Measurements from ENCODE around the gene DUOXA1. TPM values are rescaled to one million over a fixed set of nuclear protein-coding genes. Genes with fewer than 3 reads are reported as not detected.

DUOXA1 gene
- total and polyA plus RNA-seq, 2 donors (not counting 1 experiment from before 2014, with no cell fraction given): not detected

DNA sequence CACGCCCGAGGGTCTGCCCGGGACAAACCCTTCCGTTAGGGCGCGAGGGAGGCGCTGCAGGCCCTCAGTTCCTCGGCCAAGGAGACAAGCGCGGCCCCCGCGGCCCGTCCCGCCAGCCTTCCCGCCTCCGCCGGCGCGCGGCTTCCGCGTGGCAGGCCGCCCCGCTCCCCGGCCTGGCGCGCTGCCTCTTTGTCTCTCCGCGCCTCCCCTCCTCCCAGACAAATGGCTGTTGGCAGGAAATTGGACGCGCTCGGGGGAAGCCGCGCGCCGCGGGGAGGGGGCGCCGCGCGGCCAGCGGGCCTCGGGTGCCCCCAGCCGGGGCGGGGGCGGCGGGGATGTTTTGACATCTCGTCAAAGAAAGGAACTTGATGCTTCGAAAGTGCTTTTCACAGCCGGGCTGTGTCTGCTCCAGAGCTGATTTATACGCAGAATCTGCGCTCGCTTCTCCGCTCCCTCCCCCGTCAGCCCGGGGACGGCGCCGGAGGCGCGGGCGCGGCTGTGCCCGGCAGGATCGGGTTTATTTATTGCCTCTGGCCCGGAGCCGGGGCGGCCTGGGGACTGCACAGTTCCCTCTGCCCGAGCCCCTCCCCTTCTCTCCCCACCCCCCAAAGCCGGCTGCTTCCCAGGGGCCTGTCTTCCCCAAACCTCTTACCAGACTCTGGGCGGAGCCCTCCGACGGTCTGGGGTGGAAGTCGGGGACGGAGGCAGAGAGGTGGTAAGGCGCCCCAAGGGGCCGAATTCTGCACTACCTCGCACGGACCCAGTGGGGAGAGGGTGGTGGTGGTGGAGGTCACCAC lies 37.4 kb upstream of the DUOXA1 start:
- Histone ChIP-seq H3K4me3 (replicated peaks in 1 of 4; ENCODE audit: control extremely low read depth in 1 of 4, insufficient read depth in 1 of 4, low read depth in 3 of 4, low read length in 4 of 4) (peak overlapping the region; percentile 50 to 69 (median 58)), H3K27me3 (ENCODE audit: control insufficient read depth, insufficient read depth, low read length) (no peaks in the 10 kb centered on the region), H3K4me2 (ENCODE audit: extremely low read depth, insufficient read depth, low read length) (peak overlapping the region; percentile 71), H3K4me1 (ENCODE audit: control insufficient read depth, extremely low read depth, insufficient read depth, low read length) (peaks cover 10% of the 10 kb centered on the region), H3K9me3 (ENCODE audit: control insufficient read depth, insufficient read depth, low read depth, low read length) (no peaks in the 10 kb centered on the region), H3K36me3 (ENCODE audit: control insufficient read depth, insufficient read depth, low read length) (no peaks in the 10 kb centered on the region), H2AFZ (ENCODE audit: low read length) (peak overlapping the region; percentile 17), H4K20me1 (ENCODE audit: control insufficient read depth, extremely low read depth, insufficient read depth, low read length) (no peaks in the 10 kb centered on the region), H3K27ac (ENCODE audit: insufficient read depth, low read length) (peak overlapping the region; percentile 54), H3K79me2 (ENCODE audit: control insufficient read depth, insufficient read depth, low read length) (no peaks in the 10 kb centered on the region), H3K9ac (ENCODE audit: insufficient read depth, low read length) (peak overlapping the region; percentile 75)
- DNase-seq (ENCODE audit: low read depth in 2 of 2): peak; percentile 83 to 86
- TF ChIP-seq, protein P1, sequence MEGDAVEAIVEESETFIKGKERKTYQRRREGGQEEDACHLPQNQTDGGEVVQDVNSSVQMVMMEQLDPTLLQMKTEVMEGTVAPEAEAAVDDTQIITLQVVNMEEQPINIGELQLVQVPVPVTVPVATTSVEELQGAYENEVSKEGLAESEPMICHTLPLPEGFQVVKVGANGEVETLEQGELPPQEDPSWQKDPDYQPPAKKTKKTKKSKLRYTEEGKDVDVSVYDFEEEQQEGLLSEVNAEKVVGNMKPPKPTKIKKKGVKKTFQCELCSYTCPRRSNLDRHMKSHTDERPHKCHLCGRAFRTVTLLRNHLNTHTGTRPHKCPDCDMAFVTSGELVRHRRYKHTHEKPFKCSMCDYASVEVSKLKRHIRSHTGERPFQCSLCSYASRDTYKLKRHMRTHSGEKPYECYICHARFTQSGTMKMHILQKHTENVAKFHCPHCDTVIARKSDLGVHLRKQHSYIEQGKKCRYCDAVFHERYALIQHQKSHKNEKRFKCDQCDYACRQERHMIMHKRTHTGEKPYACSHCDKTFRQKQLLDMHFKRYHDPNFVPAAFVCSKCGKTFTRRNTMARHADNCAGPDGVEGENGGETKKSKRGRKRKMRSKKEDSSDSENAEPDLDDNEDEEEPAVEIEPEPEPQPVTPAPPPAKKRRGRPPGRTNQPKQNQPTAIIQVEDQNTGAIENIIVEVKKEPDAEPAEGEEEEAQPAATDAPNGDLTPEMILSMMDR (conservative IDR thresholded peaks at IDR 0.05 in 1 of 2, IDR thresholded peaks at IDR 0.05 in 1 of 2; ENCODE audit: low read depth in 1 of 2, low read length in 2 of 2): peak; percentile 66 to 70
- TF ChIP-seq EZH2 (IDR thresholded peaks at IDR 0.05; ENCODE audit: low read length, missing control alignments): no peak

GRCh38 chr15:45165536-45165935 lies 35.9 kb upstream of the DUOXA1 start:
- no peaks in the 10 kb centered on the region for H3K27me3 ChIP-seq (ENCODE audit: control insufficient read depth, insufficient read depth, low read length)
- no peak overlapping the region for H2AFZ ChIP-seq (ENCODE audit: low read length)
- no peaks in the 10 kb centered on the region for H3K9me3 ChIP-seq (ENCODE audit: control insufficient read depth, insufficient read depth, low read depth, low read length)
- no peaks in the 10 kb centered on the region for H4K20me1 ChIP-seq (ENCODE audit: control insufficient read depth, extremely low read depth, insufficient read depth, low read length)
- H3K9ac ChIP-seq (ENCODE audit: insufficient read depth, low read length): no peak overlapping the region
- no peak for TF ChIP-seq EZH2 (IDR thresholded peaks at IDR 0.05; ENCODE audit: low read length, missing control alignments)
- TF ChIP-seq, protein P1 (conservative IDR thresholded peaks at IDR 0.05 in 1 of 2, IDR thresholded peaks at IDR 0.05 in 1 of 2; ENCODE audit: low read depth in 1 of 2, low read length in 2 of 2): no peak
- DNase-seq (ENCODE audit: low read depth in 2 of 2): no peak
- H3K4me3 ChIP-seq (replicated peaks in 1 of 4; ENCODE audit: control extremely low read depth in 1 of 4, insufficient read depth in 1 of 4, low read depth in 3 of 4, low read length in 4 of 4): no peak overlapping the region
- peaks cover 10% of the 10 kb centered on the region for H3K4me1 ChIP-seq (ENCODE audit: control insufficient read depth, extremely low read depth, insufficient read depth, low read length)
- H3K27ac ChIP-seq (ENCODE audit: insufficient read depth, low read length): no peak overlapping the region
- no peaks in the 10 kb centered on the region for H3K79me2 ChIP-seq (ENCODE audit: control insufficient read depth, insufficient read depth, low read length)
- H3K4me2 ChIP-seq (ENCODE audit: extremely low read depth, insufficient read depth, low read length): no peak overlapping the region
- no peaks in the 10 kb centered on the region for H3K36me3 ChIP-seq (ENCODE audit: control insufficient read depth, insufficient read depth, low read length)

GRCh38 chr15:45164914-45165313 lies 35.2 kb upstream of the DUOXA1 start:
- no peaks in the 10 kb centered on the region for H3K9me3 ChIP-seq (ENCODE audit: control insufficient read depth, insufficient read depth, low read depth, low read length)
- H3K4me1 ChIP-seq (ENCODE audit: control insufficient read depth, extremely low read depth, insufficient read depth, low read length): peaks cover 10% of the 10 kb centered on the region
- no peak for TF ChIP-seq EZH2 (IDR thresholded peaks at IDR 0.05; ENCODE audit: low read length, missing control alignments)
- TF ChIP-seq, protein P1 (conservative IDR thresholded peaks at IDR 0.05 in 1 of 2, IDR thresholded peaks at IDR 0.05 in 1 of 2; ENCODE audit: low read depth in 1 of 2, low read length in 2 of 2): no peak

More at GRCh38 chr15:45164914-45165313, 35.2 kb upstream of the DUOXA1 start:
- Histone ChIP-seq H3K4me3 (replicated peaks in 1 of 4; ENCODE audit: control extremely low read depth in 1 of 4, insufficient read depth in 1 of 4, low read depth in 3 of 4, low read length in 4 of 4) (no peak overlapping the region), H3K79me2 (ENCODE audit: control insufficient read depth, insufficient read depth, low read length) (no peaks in the 10 kb centered on the region), H4K20me1 (ENCODE audit: control insufficient read depth, extremely low read depth, insufficient read depth, low read length) (no peaks in the 10 kb centered on the region), H3K27me3 (ENCODE audit: control insufficient read depth, insufficient read depth, low read length) (no peaks in the 10 kb centered on the region), H3K9ac (ENCODE audit: insufficient read depth, low read length) (no peak overlapping the region), H3K36me3 (ENCODE audit: control insufficient read depth, insufficient read depth, low read length) (no peaks in the 10 kb centered on the region), H3K4me2 (ENCODE audit: extremely low read depth, insufficient read depth, low read length) (no peak overlapping the region), H2AFZ (ENCODE audit: low read length) (no peak overlapping the region), H3K27ac (ENCODE audit: insufficient read depth, low read length) (no peak overlapping the region)
- DNase-seq (ENCODE audit: low read depth in 2 of 2): no peak
